Transverse colon (tissue), 4 donors: ENCODE measurements around the gene MUC22.

Experiments
- POLR2A ChIP-seq: fragments of 450-650 bp; IDR thresholded peaks from one replicate; pipeline ENCODE4 v1.6.1; 2016; ENCODE audit warnings: antibody characterized with exemption, mild to moderate bottlenecking, moderate library complexity
- POLR2AphosphoS5 ChIP-seq, 3 donors: sonication (generic); formaldehyde crosslinking; IDR thresholded peaks; one replicate each; pipeline ENCODE4 v1.6.1; 2016; ENCODE audit warnings: antibody characterized with exemption in 3 of 3
- TF ChIP-seq, protein P1 (sequence below), 5 experiments: fragments of 200-600 bp in 3 of 5; fragments of 450-650 bp in 2 of 5; sonication (generic) in 3 of 5; IDR thresholded peaks; 1 replicate in 2 of 5; 2 replicates in 3 of 5; pipeline ENCODE4 v1.5.1; 2016 to 2017; ENCODE audit warnings: antibody characterized with exemption in 5 of 5, inconsistent platforms in 3 of 5, mild to moderate bottlenecking in 2 of 5, moderate library complexity in 1 of 5

DNA sequence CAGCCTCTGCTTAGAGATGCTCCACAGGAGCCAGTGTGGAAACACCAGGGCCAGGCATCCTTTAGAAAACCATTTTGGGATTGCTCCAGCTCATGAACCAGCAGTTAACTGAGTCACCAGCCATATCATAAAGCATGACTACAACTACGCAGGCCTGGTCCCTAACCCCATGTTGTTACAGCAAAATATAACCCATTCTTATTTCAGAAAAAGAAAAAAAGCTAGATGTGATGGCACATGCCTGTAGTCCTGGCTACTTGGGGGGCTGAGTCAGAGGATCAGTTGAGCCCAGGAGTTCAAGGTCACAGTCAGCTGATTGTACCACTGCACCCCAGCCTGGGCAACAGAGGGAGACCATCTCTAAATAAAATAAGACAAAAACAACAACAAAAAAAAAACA is 65.3 kb downstream of the MUC22 start:
- TF ChIP-seq POLR2A = no peak
- TF ChIP-seq, protein P1, sequence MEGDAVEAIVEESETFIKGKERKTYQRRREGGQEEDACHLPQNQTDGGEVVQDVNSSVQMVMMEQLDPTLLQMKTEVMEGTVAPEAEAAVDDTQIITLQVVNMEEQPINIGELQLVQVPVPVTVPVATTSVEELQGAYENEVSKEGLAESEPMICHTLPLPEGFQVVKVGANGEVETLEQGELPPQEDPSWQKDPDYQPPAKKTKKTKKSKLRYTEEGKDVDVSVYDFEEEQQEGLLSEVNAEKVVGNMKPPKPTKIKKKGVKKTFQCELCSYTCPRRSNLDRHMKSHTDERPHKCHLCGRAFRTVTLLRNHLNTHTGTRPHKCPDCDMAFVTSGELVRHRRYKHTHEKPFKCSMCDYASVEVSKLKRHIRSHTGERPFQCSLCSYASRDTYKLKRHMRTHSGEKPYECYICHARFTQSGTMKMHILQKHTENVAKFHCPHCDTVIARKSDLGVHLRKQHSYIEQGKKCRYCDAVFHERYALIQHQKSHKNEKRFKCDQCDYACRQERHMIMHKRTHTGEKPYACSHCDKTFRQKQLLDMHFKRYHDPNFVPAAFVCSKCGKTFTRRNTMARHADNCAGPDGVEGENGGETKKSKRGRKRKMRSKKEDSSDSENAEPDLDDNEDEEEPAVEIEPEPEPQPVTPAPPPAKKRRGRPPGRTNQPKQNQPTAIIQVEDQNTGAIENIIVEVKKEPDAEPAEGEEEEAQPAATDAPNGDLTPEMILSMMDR (IDR thresholded peaks at IDR 0.05) = no peak
- TF ChIP-seq POLR2AphosphoS5 (IDR thresholded peaks at IDR 0.05) = no peak
